HepG2 (cell line): ENCODE results near the gene RAD51D. TPM values are rescaled to one million over a fixed set of nuclear protein-coding genes. Genes with fewer than 3 reads are reported as not detected.

Source experiments
- ATAC-seq: fragments of 200-7000 bp; cut with Tn5 transposase; 3 replicates; pipeline ENCODE4 v1.9.1; 2020; ENCODE audit warnings: mild to moderate bottlenecking, moderate library complexity
- BruUV-seq: library from RNA; stranded (reverse); fragments of 400-500 nt; replicated peaks from 2 replicates; lab custom pipeline; 2021; lab: Mats Ljungman, UMichigan
- CTCF ChIA-PET: fragments of 300-600 bp; formaldehyde crosslinking; extraction: SDS; loops from one replicate; lab custom pipeline; 2021; ENCODE audit warnings: low total read pairs, inconsistent platforms, low intra/inter-chr PET ratio; lab: Yijun Ruan, JAX
- POLR2A ChIA-PET: fragments of 350-600 bp; sonication (Branson Sonifier 250); formaldehyde crosslinking; loops from one replicate; lab custom pipeline; 2020; ENCODE audit warnings: antibody characterized with exemption, inconsistent platforms; lab: Yijun Ruan, JAX
- DNase-seq: peaks from one replicate; pipeline ENCODE4 v3.0.0-alpha.2; 2015; ENCODE audit warnings: low spot score
- FAIRE-seq: peaks from 3 replicates; lab custom pipeline; 2011; peaks lifted over from hg19 to GRCh38; lab: Jason Lieb, UNC
- H2AFZ ChIP-seq: one replicate; pipeline ENCODE4 v1.6.1; 2011; ENCODE audit warnings: low read length, inconsistent platforms
- H3K27ac ChIP-seq: fragments of 300-600 bp; 3 replicates; pipeline ENCODE4 v1.8.0; 2011; ENCODE audit warnings: mixed run types, mild to moderate bottlenecking, mixed read lengths, low read length, inconsistent platforms; ENCODE audit not compliant: insufficient read depth; ENCODE audit errors: extremely low read length
- H3K27me3 ChIP-seq, 2 experiments: fragments of 200-600 bp in 1 of 2; 2 replicates in 1 of 2; 3 replicates in 1 of 2; pipeline versions ENCODE4 v1.6.0 to v1.8.0; 2011; ENCODE audit warnings: low read length in 2 of 2, mild to moderate bottlenecking in 2 of 2, moderate library complexity in 2 of 2, inconsistent platforms in 1 of 2; ENCODE audit not compliant: insufficient read depth in 2 of 2, control insufficient read depth in 1 of 2
- H3K36me3 ChIP-seq, 2 experiments: fragments of 200-600 bp in 1 of 2; replicated peaks in 1 of 2; 2 replicates in 1 of 2; 3 replicates in 1 of 2; pipeline versions ENCODE4 v1.5.1 to v1.8.0; 2011; ENCODE audit warnings: low read length in 2 of 2, inconsistent platforms in 1 of 2; ENCODE audit not compliant: insufficient read depth in 2 of 2, control insufficient read depth in 1 of 2
- H3K4me1 ChIP-seq: 2 replicates; pipeline ENCODE4 v1.5.1; 2012; ENCODE audit warnings: low read length, inconsistent platforms; ENCODE audit not compliant: insufficient read depth
- H3K4me2 ChIP-seq: 2 replicates; pipeline ENCODE4 v1.6.0; 2011; ENCODE audit warnings: low read depth, low read length, inconsistent platforms
- H3K4me3 ChIP-seq, 3 experiments: fragments of 200-600 bp in 1 of 3; sonication (generic), shearing (Covaris generic) in 1 of 3; replicated peaks in 1 of 3; 2 replicates each; pipeline ENCODE4 v1.5.1; 2011 to 2016; ENCODE audit warnings: low read length in 3 of 3, inconsistent platforms in 2 of 3, low read depth in 2 of 3, mild to moderate bottlenecking in 2 of 3, control low read depth in 1 of 3, mixed read lengths in 1 of 3; ENCODE audit not compliant: insufficient read depth in 1 of 3
- H3K79me2 ChIP-seq: one replicate; pipeline ENCODE4 v1.6.1; 2011; ENCODE audit warnings: low read length, inconsistent platforms; ENCODE audit not compliant: insufficient read depth
- H3K9ac ChIP-seq: 2 replicates; pipeline ENCODE4 v1.6.0; 2011; ENCODE audit warnings: mild to moderate bottlenecking, low read depth, low read length, inconsistent platforms; ENCODE audit not compliant: insufficient read depth
- H3K9me3 ChIP-seq: 2 replicates; pipeline ENCODE4 v1.5.1; 2012; ENCODE audit warnings: mild to moderate bottlenecking, low read length
- H4K20me1 ChIP-seq: 2 replicates; pipeline ENCODE4 v1.6.0; 2011; ENCODE audit warnings: inconsistent platforms, mild to moderate bottlenecking, low read length, moderate library complexity; ENCODE audit not compliant: insufficient read depth
- CENPT ChIP-seq: sonication (generic); formaldehyde crosslinking; IDR thresholded peaks from 2 replicates; pipeline ENCODE4 v1.8.0; 2022; ENCODE audit warnings: low read depth, mild to moderate bottlenecking, moderate library complexity, missing genetic modification reagents
- E2F1 ChIP-seq: sonication (generic); formaldehyde crosslinking; IDR thresholded peaks from 2 replicates; pipeline ENCODE4 v1.5.0; 2020; ENCODE audit warnings: missing genetic modification reagents
- NCOA5 ChIP-seq: sonication (generic); formaldehyde crosslinking; IDR thresholded peaks from 2 replicates; pipeline ENCODE4 v1.4.0; 2020; ENCODE audit warnings: missing genetic modification reagents
- RFX1 ChIP-seq: fragments of 450-650 bp; IDR thresholded peaks from 2 replicates; pipeline ENCODE4 v1.6.1; 2017
- RFX3 ChIP-seq: IDR thresholded peaks from 2 replicates; pipeline ENCODE4 v1.6.1; 2016; ENCODE audit warnings: missing biosample characterization, missing genetic modification reagents
- TFAP4 ChIP-seq: sonication (generic); IDR thresholded peaks from 2 replicates; pipeline ENCODE4 v1.6.1; 2016; ENCODE audit warnings: low read depth, borderline replicate concordance
- THAP9 ChIP-seq: sonication (generic); formaldehyde crosslinking; IDR thresholded peaks from 2 replicates; pipeline ENCODE4; 2020; ENCODE audit warnings: missing genetic modification reagents, mild to moderate bottlenecking, borderline replicate concordance
- ZNF296 ChIP-seq: sonication (generic); formaldehyde crosslinking; conservative IDR thresholded peaks from 2 replicates; pipeline ENCODE4 v1.5.0; 2020; ENCODE audit warnings: mild to moderate bottlenecking, missing genetic modification reagents
- ZNF557 ChIP-seq: sonication (generic); formaldehyde crosslinking; IDR thresholded peaks from 2 replicates; pipeline ENCODE4 v1.4.0; 2020; ENCODE audit warnings: missing genetic modification reagents
- ZNF619 ChIP-seq: sonication (generic); formaldehyde crosslinking; IDR thresholded peaks from 2 replicates; pipeline ENCODE4 v1.4.0; 2020; ENCODE audit warnings: mild to moderate bottlenecking, missing genetic modification reagents
- WGBS: methylation state at CpG from one replicate; pipeline ENCODE4 v1.1.6; 2017; ENCODE audit warnings: low lambda C conversion rate; 5-methylcytosine and 5-hydroxymethylcytosine counted together
- in situ Hi-C: cut with HindIII; loops from 2 replicates; pipeline ENCODE4 v1.10.0; 2017; ENCODE audit warnings: low pct_unique_long_range_greater_than_20kb; ENCODE audit not compliant: extremely low pct_ligation_motif_present
- intact Hi-C: fragments of 100-400 bp; cut with micrococcal nuclease; formaldehyde crosslinking; loops from one replicate; pipeline ENCODE4 v1.10.0; 2022; ENCODE audit not compliant: unreplicated experiment
- polyA plus RNA-seq, 8 experiments: library from polyadenylated mRNA; depleted of rRNA in 3 of 8; stranded (reverse) in 7 of 8; unstranded in 1 of 8; fragments of >200 nt; fragmentation: Illumina TruSeq in 4 of 8; extraction: Trizol in 4 of 8; gene quantifications; 2 replicates each; pipeline versions ENCODE4 v1.2.1 to v1.2.3, GENCODE V29; 2011 to 2016; ENCODE audit warnings: low read depth in 4 of 8, missing spikeins in 1 of 8, mixed read lengths in 1 of 8; ENCODE audit not compliant: insufficient read depth in 1 of 8
- total RNA-seq, 5 experiments: library from RNA; depleted of rRNA; stranded (reverse); fragments of >200 nt; fragmentation: Illumina TruSeq; extraction: Trizol; gene quantifications; 2 replicates each; pipeline ENCODE4 v1.2.3, GENCODE V29; 2016; ENCODE audit warnings: low read depth in 1 of 5
- TF ChIP-seq, protein P1 (sequence below): sonication (generic); formaldehyde crosslinking; IDR thresholded peaks from 2 replicates; pipeline ENCODE4 v1.4.0; 2020; ENCODE audit warnings: missing genetic modification reagents, borderline replicate concordance

Gene RAD51D
- total and polyA plus RNA-seq, 2 of the 13 experiments (the other 11 are each of a cell fraction or from before 2014, with no cell fraction given) = 6.7 to 13.1 TPM

GRCh38 chr17:35069311-35069710 lies 50.3 kb downstream of the RAD51D start:
- no peak overlapping the region for H2AFZ ChIP-seq
- TF ChIP-seq TFAP4 (peak; percentile 56; the same call in 1 of the 2 replicates), RFX3 (no peak)
- TF ChIP-seq, all 625 proteins: peak for 1
- H4K20me1 ChIP-seq = no peaks in the 10 kb centered on the region
- ChIA-PET CTCF (no interaction called here), POLR2A (interaction anchor here (0.6 to 2.0 kb wide), 3 partner anchors 10 to 521 kb away, joined by 4 to 6 read pairs (median 4); no protein-coding TSS in a partner anchor)
- peaks cover 89% of the 10 kb centered on the region for H3K4me1 ChIP-seq
- DNase-seq (no peak), FAIRE-seq (peak; percentile 18), ATAC-seq (no peak; the same call in 2 of the 3 replicates)
- H3K4me3 ChIP-seq = no peak overlapping the region
- no peaks in the 10 kb centered on the region for H3K9me3 ChIP-seq
- peaks cover 0 to 2% of the 10 kb centered on the region in 2 experiments; a peak in 2 of 5 replicates for H3K36me3 ChIP-seq
- in situ Hi-C loops = no loop called here
- no TSS peak for BruUV-seq
- WGBS = 17% methylated on average over 2 of the region's 2 CpGs
- H3K4me2 ChIP-seq = no peak overlapping the region
- intact Hi-C loops = no loop called here
- peaks cover 80% of the 10 kb centered on the region for H3K79me2 ChIP-seq
- H3K27me3 ChIP-seq = no peaks in the 10 kb centered on the region; a peak in 1 of 5 replicates
- H3K27ac ChIP-seq = peak overlapping the region; percentile 45
- no peak overlapping the region for H3K9ac ChIP-seq

DNA sequence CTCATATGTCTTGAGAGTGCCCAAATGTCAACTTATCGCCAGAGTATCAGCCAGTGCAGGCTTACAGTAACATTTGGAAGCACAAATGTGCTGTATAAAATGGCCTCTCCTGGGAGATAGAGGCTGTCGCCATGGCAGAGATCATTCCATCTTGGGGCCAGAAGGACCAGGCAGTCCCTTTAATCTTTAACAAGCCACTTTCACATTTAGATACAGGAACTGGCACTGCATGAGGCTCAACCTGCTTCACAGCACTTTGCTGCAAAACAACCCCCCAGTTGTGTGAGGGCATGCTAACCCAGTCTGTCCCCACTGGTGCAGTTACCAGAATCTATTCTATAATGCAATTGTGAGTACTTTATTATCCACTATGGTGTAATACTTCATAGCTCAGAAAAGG lies 51.4 kb downstream of the RAD51D start:
- in situ Hi-C loops = no loop called here
- Histone ChIP-seq H3K9ac (no peak overlapping the region), H3K27me3 (no peaks in the 10 kb centered on the region; a peak in 1 of 5 replicates), H3K4me2 (no peak overlapping the region), H2AFZ (no peak overlapping the region), H3K4me1 (peaks cover 88% of the 10 kb centered on the region), H3K4me3 (no peak overlapping the region), H3K27ac (no peak overlapping the region), H3K79me2 (peaks cover 69% of the 10 kb centered on the region), H3K36me3 (peaks cover 0 to 2% of the 10 kb centered on the region in 2 experiments; a peak in 2 of 5 replicates), H4K20me1 (no peaks in the 10 kb centered on the region), H3K9me3 (no peaks in the 10 kb centered on the region)
- BruUV-seq = no TSS peak
- intact Hi-C loops = no loop called here
- TF ChIP-seq NCOA5 (CRISPR knock-in tag) (no peak), ZNF296 (CRISPR knock-in tag) (no peak), THAP9 (CRISPR knock-in tag) (no peak), CENPT (CRISPR knock-in tag) (no peak), RFX1 (no peak), ZNF557 (no peak), E2F1 (CRISPR knock-in tag) (no peak), ZNF619 (CRISPR knock-in tag) (no peak)
- TF ChIP-seq, protein P1, sequence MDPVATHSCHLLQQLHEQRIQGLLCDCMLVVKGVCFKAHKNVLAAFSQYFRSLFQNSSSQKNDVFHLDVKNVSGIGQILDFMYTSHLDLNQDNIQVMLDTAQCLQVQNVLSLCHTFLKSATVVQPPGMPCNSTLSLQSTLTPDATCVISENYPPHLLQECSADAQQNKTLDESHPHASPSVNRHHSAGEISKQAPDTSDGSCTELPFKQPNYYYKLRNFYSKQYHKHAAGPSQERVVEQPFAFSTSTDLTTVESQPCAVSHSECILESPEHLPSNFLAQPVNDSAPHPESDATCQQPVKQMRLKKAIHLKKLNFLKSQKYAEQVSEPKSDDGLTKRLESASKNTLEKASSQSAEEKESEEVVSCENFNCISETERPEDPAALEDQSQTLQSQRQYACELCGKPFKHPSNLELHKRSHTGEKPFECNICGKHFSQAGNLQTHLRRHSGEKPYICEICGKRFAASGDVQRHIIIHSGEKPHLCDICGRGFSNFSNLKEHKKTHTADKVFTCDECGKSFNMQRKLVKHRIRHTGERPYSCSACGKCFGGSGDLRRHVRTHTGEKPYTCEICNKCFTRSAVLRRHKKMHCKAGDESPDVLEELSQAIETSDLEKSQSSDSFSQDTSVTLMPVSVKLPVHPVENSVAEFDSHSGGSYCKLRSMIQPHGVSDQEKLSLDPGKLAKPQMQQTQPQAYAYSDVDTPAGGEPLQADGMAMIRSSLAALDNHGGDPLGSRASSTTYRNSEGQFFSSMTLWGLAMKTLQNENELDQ (CRISPR knock-in tag) = no peak
- no peak for FAIRE-seq
- DNase-seq = no peak
- ChIA-PET CTCF (no interaction called here), POLR2A (interaction anchor here (2.0 kb wide), 2 partner anchors 11 to 17 kb away, joined by 4 to 6 read pairs; no protein-coding TSS in a partner anchor)
- 90% methylated on average over 2 of the region's 2 CpGs for WGBS
- no peak for ATAC-seq
